Fibroblast of lung (primary cell): ENCODE data around the gene PLEKHA5. TPM values are rescaled to one million over a fixed set of nuclear protein-coding genes. Genes with fewer than 3 reads are reported as not detected.

ENCODE experiments used
- DNase-seq, 2 donors: peaks; one replicate each; pipeline versions ENCODE4 v3.0.0 to v3.0.0-alpha.2; 2010; ENCODE audit warnings: low read depth in 2 of 2
- H2AFZ ChIP-seq: 2 replicates; pipeline ENCODE4 v1.5.1; 2012; ENCODE audit warnings: low read length, control low read depth, inconsistent platforms
- H3K27ac ChIP-seq: 2 replicates; pipeline ENCODE4 v1.5.1; 2011; ENCODE audit warnings: low read length, control low read depth; ENCODE audit not compliant: insufficient read depth
- H3K27me3 ChIP-seq: 2 replicates; pipeline ENCODE4 v1.5.1; 2011; ENCODE audit warnings: mild to moderate bottlenecking, low read length; ENCODE audit not compliant: control insufficient read depth, insufficient read depth
- H3K36me3 ChIP-seq: 2 replicates; pipeline ENCODE4 v1.5.1; 2011; ENCODE audit warnings: low read length; ENCODE audit not compliant: control insufficient read depth, insufficient read depth
- H3K4me1 ChIP-seq: 2 replicates; pipeline ENCODE4 v1.5.1; 2011; ENCODE audit warnings: low read length; ENCODE audit not compliant: control insufficient read depth, insufficient read depth; ENCODE audit errors: extremely low read depth
- H3K4me2 ChIP-seq: 2 replicates; pipeline ENCODE4 v1.5.1; 2011; ENCODE audit warnings: low read length, control low read depth; ENCODE audit not compliant: insufficient read depth; ENCODE audit errors: extremely low read depth
- H3K4me3 ChIP-seq, 4 experiments: fragments of 200-600 bp in 1 of 4; sonication (generic) in 1 of 4; replicated peaks in 1 of 4; 2 replicates each; pipeline ENCODE4 v1.5.1; 2011 to 2016; ENCODE audit warnings: low read length in 4 of 4, low read depth in 3 of 4, mild to moderate bottlenecking in 3 of 4, control low read depth in 2 of 4, inconsistent platforms in 1 of 4, mixed read lengths in 1 of 4; ENCODE audit not compliant: insufficient read depth in 1 of 4; ENCODE audit errors: control extremely low read depth in 1 of 4
- H3K79me2 ChIP-seq: 2 replicates; pipeline ENCODE4 v1.5.1; 2012; ENCODE audit warnings: mild to moderate bottlenecking, low read length, inconsistent platforms; ENCODE audit not compliant: control insufficient read depth, insufficient read depth
- H3K9ac ChIP-seq: 2 replicates; pipeline ENCODE4 v1.5.1; 2011; ENCODE audit warnings: mild to moderate bottlenecking, low read length, control low read depth; ENCODE audit not compliant: insufficient read depth
- H3K9me3 ChIP-seq: 2 replicates; pipeline ENCODE4 v1.5.1; 2012; ENCODE audit warnings: low read depth, low read length; ENCODE audit not compliant: control insufficient read depth, insufficient read depth
- H4K20me1 ChIP-seq: 2 replicates; pipeline ENCODE4 v1.5.1; 2011; ENCODE audit warnings: low read length; ENCODE audit not compliant: control insufficient read depth, insufficient read depth; ENCODE audit errors: extremely low read depth
- CTCF ChIP-seq, 2 donors: IDR thresholded peaks in 1 of 2; conservative IDR thresholded peaks in 1 of 2; 1 replicate in 1 of 2; 2 replicates in 1 of 2; pipeline ENCODE4 v1.5.1; 2011 to 2012; ENCODE audit warnings: low read length in 2 of 2, control low read depth in 1 of 2, inconsistent platforms in 1 of 2, low read depth in 1 of 2, mild to moderate bottlenecking in 1 of 2
- EZH2 ChIP-seq: IDR thresholded peaks from 2 replicates; pipeline ENCODE4 v1.5.1; 2012; ENCODE audit warnings: low read length, control low read depth, mild to moderate bottlenecking; ENCODE audit errors: missing control alignments
- polyA plus RNA-seq, 2 donors: library from polyadenylated mRNA; depleted of rRNA in 1 of 2; stranded (reverse) in 1 of 2; unstranded in 1 of 2; fragments of >200 nt; gene quantifications; 2 replicates each; pipeline ENCODE4 v1.2.1, GENCODE V29; 2011 to 2012; ENCODE audit warnings: missing spikeins in 1 of 2
- total RNA-seq: library from RNA; depleted of rRNA; stranded (reverse); fragments of >200 nt; gene quantifications from 2 replicates; pipeline ENCODE4 v1.2.1, GENCODE V29; 2014

The PLEKHA5 gene
- total and polyA plus RNA-seq, 2 donors (not counting 1 experiment from before 2014, with no cell fraction given): 15.5 to 50.4 TPM

GRCh38 chr12:19211802-19212201 lies 82.3 kb downstream of the PLEKHA5 start:
- no peak overlapping the region for H3K4me2 ChIP-seq
- H3K27me3 ChIP-seq: no peaks in the 10 kb centered on the region
- H3K79me2 ChIP-seq: no peaks in the 10 kb centered on the region
- DNase-seq: no peak
- no peak overlapping the region for H3K27ac ChIP-seq
- H3K9ac ChIP-seq: no peak overlapping the region
- TF ChIP-seq CTCF (conservative IDR thresholded peaks at IDR 0.05 in 1 of 2, IDR thresholded peaks at IDR 0.05 in 1 of 2; ENCODE audit: low read depth in 1 of 2, low read length in 2 of 2) (no peak), EZH2 (no peak)
- H4K20me1 ChIP-seq: no peaks in the 10 kb centered on the region
- no peaks in the 10 kb centered on the region for H3K4me1 ChIP-seq
- H3K4me3 ChIP-seq: no peak overlapping the region
- H3K36me3 ChIP-seq: no peaks in the 10 kb centered on the region
- no peak overlapping the region for H2AFZ ChIP-seq
- H3K9me3 ChIP-seq: no peaks in the 10 kb centered on the region

GRCh38 chr12:19212245-19212644 lies 82.7 kb downstream of the PLEKHA5 start:
- Histone ChIP-seq H3K9ac (no peak overlapping the region), H3K4me2 (no peak overlapping the region), H3K27ac (no peak overlapping the region), H4K20me1 (no peaks in the 10 kb centered on the region), H3K9me3 (no peaks in the 10 kb centered on the region), H3K79me2 (no peaks in the 10 kb centered on the region), H3K4me1 (no peaks in the 10 kb centered on the region), H2AFZ (no peak overlapping the region), H3K27me3 (no peaks in the 10 kb centered on the region), H3K36me3 (no peaks in the 10 kb centered on the region), H3K4me3 (no peak overlapping the region)
- TF ChIP-seq EZH2 (no peak), CTCF (conservative IDR thresholded peaks at IDR 0.05 in 1 of 2, IDR thresholded peaks at IDR 0.05 in 1 of 2; ENCODE audit: low read depth in 1 of 2, low read length in 2 of 2) (no peak)
- no peak for DNase-seq

DNA sequence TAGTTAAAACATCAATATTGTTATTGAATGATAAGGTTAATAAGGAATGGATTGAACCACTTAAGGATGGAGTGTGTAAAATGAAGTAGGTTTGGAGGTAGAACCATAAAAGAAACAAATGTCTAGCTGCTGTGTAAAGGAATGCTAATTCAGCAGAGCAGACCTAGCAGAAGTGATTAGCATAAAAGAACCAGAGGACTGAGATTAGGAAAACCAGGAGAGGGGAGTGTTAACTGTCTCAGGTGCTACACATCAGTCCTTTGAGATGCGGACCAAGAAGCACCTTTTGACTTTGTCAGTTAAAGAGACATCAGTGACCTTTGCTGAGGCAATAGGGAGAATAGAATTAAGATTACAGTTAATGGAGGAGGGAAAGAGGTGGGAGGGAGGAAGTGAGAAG lies 84.5 kb downstream of the PLEKHA5 start:
- H3K4me3 ChIP-seq: no peak overlapping the region
- no peaks in the 10 kb centered on the region for H4K20me1 ChIP-seq
- no peak for TF ChIP-seq EZH2
- no peak for TF ChIP-seq CTCF (conservative IDR thresholded peaks at IDR 0.05 in 1 of 2, IDR thresholded peaks at IDR 0.05 in 1 of 2; ENCODE audit: low read depth in 1 of 2, low read length in 2 of 2)
- H3K27me3 ChIP-seq: no peaks in the 10 kb centered on the region
- no peak overlapping the region for H3K9ac ChIP-seq
- no peaks in the 10 kb centered on the region for H3K9me3 ChIP-seq
- no peak overlapping the region for H3K27ac ChIP-seq
- H3K4me1 ChIP-seq: no peaks in the 10 kb centered on the region
- H3K4me2 ChIP-seq: no peak overlapping the region
- DNase-seq: no peak
- H2AFZ ChIP-seq: no peak overlapping the region
- no peaks in the 10 kb centered on the region for H3K36me3 ChIP-seq
- no peaks in the 10 kb centered on the region for H3K79me2 ChIP-seq
